ENCODE measurements around the gene ACER1. TPM values are rescaled to one million over a fixed set of nuclear protein-coding genes. Genes with fewer than 3 reads are reported as not detected.
"Not testable (repeated sequence)": the region's sequence is repeated elsewhere in the genome, so short reads cannot be mapped to it uniquely, and the experiment has no call there.

Gene ACER1
- total RNA-seq, 1 donor from 2014 or later, result not detected

DNA sequence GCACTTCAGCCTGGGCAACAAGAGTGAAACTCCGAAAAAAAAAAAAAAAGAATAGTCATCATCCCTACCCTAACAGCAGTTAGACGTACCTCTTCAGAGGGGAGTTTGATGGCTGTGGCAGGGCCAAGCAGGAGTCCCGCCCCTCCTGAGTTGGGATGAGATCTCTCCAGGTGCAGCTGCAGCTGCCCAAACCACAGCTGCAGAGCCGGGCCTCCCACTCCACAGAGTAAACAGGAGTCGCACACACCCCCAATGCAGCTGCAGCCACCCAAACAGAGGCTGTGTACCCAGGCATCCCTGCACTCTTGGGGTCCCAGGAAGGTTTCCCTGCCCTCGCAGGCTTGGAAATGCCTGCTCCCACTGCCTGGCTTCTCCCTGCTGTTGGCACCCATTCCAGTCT is 36.2 kb downstream of the ACER1 start:
- ChIA-PET POLR2A (no interaction called here), CTCF (interaction anchor here (1.4 kb wide), 1 partner anchor 172 kb away, joined by 6 read pairs; no protein-coding TSS in a partner anchor)
- Mint-ChIP-seq H3K4me1 (no peaks in the 10 kb centered on the region), H3K4me3 (no peak overlapping the region), H3K9me3 (peaks cover 14% of the 10 kb centered on the region), H3K27ac (no peak overlapping the region), H3K36me3 (ENCODE audit: low read depth) (peaks cover 5% of the 10 kb centered on the region), H3K27me3 (peaks cover 5% of the 10 kb centered on the region)
- TF ChIP-seq, protein P1, sequence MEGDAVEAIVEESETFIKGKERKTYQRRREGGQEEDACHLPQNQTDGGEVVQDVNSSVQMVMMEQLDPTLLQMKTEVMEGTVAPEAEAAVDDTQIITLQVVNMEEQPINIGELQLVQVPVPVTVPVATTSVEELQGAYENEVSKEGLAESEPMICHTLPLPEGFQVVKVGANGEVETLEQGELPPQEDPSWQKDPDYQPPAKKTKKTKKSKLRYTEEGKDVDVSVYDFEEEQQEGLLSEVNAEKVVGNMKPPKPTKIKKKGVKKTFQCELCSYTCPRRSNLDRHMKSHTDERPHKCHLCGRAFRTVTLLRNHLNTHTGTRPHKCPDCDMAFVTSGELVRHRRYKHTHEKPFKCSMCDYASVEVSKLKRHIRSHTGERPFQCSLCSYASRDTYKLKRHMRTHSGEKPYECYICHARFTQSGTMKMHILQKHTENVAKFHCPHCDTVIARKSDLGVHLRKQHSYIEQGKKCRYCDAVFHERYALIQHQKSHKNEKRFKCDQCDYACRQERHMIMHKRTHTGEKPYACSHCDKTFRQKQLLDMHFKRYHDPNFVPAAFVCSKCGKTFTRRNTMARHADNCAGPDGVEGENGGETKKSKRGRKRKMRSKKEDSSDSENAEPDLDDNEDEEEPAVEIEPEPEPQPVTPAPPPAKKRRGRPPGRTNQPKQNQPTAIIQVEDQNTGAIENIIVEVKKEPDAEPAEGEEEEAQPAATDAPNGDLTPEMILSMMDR (IDR thresholded peaks at IDR 0.05), result no peak
- intact Hi-C loops (cut with micrococcal nuclease), result no loop called here
- ATAC-seq (ENCODE audit: low read depth) (no peak), DNase-seq (no peak)

DNA sequence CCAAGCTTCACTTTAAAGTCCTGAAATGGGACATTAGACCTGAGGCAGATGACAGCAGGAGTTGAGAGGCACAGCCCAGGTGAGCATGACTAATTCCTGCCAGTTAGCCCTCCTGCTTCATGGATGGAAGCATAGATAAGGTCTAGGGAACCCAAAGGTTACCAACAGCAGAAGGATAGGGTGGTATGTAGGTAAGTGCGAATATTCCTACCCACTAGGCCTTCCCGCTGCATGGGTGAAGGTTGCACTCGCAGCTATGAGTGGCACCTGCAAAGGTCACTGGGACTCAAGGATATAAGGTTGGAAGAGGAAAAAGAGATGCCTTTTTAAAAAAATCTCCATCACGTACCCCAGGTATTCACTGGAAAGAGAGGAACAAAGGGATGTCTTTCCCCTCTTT is 41.4 kb downstream of the ACER1 start:
- intact Hi-C loops (cut with micrococcal nuclease), result no loop called here
- CTCF ChIA-PET, result no interaction called here
- TF ChIP-seq, protein P1 (IDR thresholded peaks at IDR 0.05), result no peak
- Mint-ChIP-seq H3K36me3 (ENCODE audit: low read depth) (peaks cover 9% of the 10 kb centered on the region), H3K9me3 (peaks cover 36% of the 10 kb centered on the region), H3K27ac (no peak overlapping the region), H3K4me3 (no peak overlapping the region), H3K27me3 (peaks cover 2% of the 10 kb centered on the region), H3K4me1 (no peaks in the 10 kb centered on the region)
- POLR2A ChIA-PET, result interaction anchor here (0.6 kb wide), 1 partner anchor 83 kb away, joined by 3 read pairs; no protein-coding TSS in a partner anchor
- no peak for DNase-seq
- no peak for ATAC-seq (ENCODE audit: low read depth)

DNA sequence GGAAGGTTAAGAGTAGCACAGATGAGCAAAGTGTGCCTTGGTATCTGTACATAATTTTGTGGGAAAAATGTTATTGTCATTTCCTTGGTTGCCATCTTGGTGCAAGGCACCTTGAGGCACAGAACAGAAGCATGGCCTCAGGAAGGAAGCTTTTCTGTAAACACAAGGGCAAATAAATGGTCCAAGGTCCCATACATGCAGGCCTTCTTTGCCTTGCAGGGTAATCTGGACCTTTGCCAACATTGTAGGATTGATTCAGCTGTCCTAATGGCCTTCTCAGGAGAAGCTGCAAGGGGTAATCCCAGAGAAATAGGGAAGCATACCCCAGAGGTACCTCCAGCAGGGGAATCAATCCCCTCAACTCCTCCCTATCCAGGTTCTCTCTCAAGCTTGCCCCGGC is 44.7 kb downstream of the ACER1 start:
- H3K9me3 Mint-ChIP-seq, result peaks cover 29% of the 10 kb centered on the region
- no peak overlapping the region for H3K4me3 Mint-ChIP-seq
- no peaks in the 10 kb centered on the region for H3K27me3 Mint-ChIP-seq

DNA sequence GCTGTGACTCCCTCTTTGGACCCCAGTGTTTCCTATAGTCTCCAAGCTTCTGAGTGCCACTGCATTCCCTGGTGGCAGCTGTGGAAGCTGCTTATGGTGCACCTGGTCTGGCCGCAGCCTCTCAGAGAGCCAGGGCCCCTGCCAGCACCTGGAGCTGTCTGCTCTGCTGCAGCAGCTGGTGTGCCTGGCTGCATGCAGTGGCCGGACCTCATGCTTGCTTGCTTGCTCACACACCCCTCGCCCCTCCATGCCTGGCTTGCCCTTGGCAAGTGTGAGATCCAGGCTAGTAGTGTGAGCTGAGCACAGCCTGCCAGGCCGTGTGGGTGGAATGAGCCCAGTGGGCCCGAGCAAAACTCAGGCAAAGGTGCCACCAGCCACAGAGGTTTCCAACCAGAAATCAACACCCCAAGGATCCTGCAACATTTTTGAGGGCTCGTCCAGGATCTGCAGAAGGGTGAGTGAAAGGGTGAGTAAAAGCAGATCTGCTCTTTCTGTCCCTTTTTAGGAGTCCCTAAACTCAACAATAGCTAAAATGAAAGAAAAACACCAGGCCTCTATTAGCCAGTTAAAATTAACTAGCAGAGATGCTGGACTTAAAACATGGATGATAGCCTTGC is 46.0 kb downstream of the ACER1 start:
- TF ChIP-seq, protein P1 (IDR thresholded peaks at IDR 0.05), result no peak
- intact Hi-C loops (cut with micrococcal nuclease), result no loop called here
- no peak for ATAC-seq (ENCODE audit: low read depth)
- H3K36me3 Mint-ChIP-seq (ENCODE audit: low read depth), result peaks cover 4% of the 10 kb centered on the region
- H3K4me1 Mint-ChIP-seq, result no peaks in the 10 kb centered on the region
- H3K27ac Mint-ChIP-seq, result no peak overlapping the region
- H3K9me3 Mint-ChIP-seq, result peaks cover 24% of the 10 kb centered on the region
- no peak overlapping the region for H3K4me3 Mint-ChIP-seq
- ChIA-PET POLR2A (no interaction called here), CTCF (no interaction called here)
- DNase-seq, result no peak
- no peaks in the 10 kb centered on the region for H3K27me3 Mint-ChIP-seq

More for the DNA sequence above, 44.7 kb downstream of the ACER1 start:
- DNase-seq, result no peak
- intact Hi-C loops (cut with micrococcal nuclease), result no loop called here
- ATAC-seq (ENCODE audit: low read depth), result no peak
- TF ChIP-seq, protein P1 (IDR thresholded peaks at IDR 0.05), result no peak
- ChIA-PET CTCF (no interaction called here), POLR2A (no interaction called here)
- no peaks in the 10 kb centered on the region for H3K4me1 Mint-ChIP-seq
- H3K27ac Mint-ChIP-seq, result no peak overlapping the region
- H3K36me3 Mint-ChIP-seq (ENCODE audit: low read depth), result peaks cover 4% of the 10 kb centered on the region

DNA sequence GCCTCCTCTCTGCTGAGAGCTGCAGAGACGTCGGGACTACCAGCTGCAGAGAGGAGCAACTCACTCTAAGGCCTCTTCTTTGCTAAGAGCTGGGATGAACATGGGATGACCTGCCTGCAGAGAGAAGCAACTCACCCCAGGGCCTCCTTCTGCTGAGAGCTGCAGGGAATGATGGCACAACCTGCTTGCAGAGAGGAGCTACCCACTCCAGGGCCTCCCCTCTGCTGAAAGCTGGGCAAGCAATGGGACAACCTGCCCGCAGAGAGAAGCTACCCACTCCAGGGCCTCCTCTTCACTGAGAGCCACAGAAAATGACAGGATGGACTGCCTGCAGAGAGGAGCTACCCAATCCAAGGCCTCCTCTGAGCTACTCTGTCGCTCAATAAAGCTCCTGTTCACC is 46.7 kb downstream of the ACER1 start:
- Mint-ChIP-seq H3K9me3 (peaks cover 24% of the 10 kb centered on the region), H3K4me1 (no peaks in the 10 kb centered on the region), H3K4me3 (no peak overlapping the region), H3K27me3 (no peaks in the 10 kb centered on the region), H3K36me3 (ENCODE audit: low read depth) (peaks cover 4% of the 10 kb centered on the region), H3K27ac (no peak overlapping the region)
- ChIA-PET POLR2A (no interaction called here), CTCF (no interaction called here)
- ATAC-seq (ENCODE audit: low read depth) (no peak), DNase-seq (no peak)
- intact Hi-C loops (cut with micrococcal nuclease), result no loop called here
- TF ChIP-seq, protein P1 (IDR thresholded peaks at IDR 0.05), result no peak

DNA sequence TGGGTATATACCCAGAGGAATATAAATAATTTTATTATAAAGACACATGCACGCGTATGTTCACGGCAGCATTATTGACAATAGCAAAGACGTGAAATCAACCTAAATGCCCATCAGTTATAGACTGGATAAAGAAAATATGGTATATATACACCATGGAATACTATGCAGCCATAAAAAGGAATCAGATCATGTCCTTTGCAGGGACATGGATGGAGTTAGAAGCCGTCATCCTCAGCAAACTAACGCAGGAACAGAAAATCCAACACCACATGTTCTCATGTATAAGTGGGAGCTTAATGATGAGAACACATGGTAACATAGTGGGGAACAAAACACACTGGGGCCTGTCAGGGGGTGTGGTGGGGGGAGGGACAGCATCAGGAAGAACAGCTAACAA is 51.0 kb downstream of the ACER1 start:
- CTCF ChIA-PET; ATAC-seq (ENCODE audit: low read depth); DNase-seq; H3K4me3 Mint-ChIP-seq; H3K9me3 Mint-ChIP-seq; H3K27me3 Mint-ChIP-seq; H3K27ac Mint-ChIP-seq: not testable (repeated sequence)
- H3K4me1 Mint-ChIP-seq, result peaks cover 19% of the 10 kb centered on the region
- POLR2A ChIA-PET, result interaction anchor here (0.6 kb wide), 1 partner anchor 71 kb away, joined by 9 read pairs; no protein-coding TSS in a partner anchor
- peaks cover 14% of the 10 kb centered on the region for H3K36me3 Mint-ChIP-seq (ENCODE audit: low read depth)
- intact Hi-C loops (cut with micrococcal nuclease), result loop anchor here (5.0 kb wide), 3 partner anchors 80 to 470 kb away; partner anchors contain the start of genes CLPP, GPR108 and TRIP10

Data from activated B cell treated with CpG ODN at 0.5 μM for 24 hours (primary cell).